ENCODE results near the gene PRELP.

DNA sequence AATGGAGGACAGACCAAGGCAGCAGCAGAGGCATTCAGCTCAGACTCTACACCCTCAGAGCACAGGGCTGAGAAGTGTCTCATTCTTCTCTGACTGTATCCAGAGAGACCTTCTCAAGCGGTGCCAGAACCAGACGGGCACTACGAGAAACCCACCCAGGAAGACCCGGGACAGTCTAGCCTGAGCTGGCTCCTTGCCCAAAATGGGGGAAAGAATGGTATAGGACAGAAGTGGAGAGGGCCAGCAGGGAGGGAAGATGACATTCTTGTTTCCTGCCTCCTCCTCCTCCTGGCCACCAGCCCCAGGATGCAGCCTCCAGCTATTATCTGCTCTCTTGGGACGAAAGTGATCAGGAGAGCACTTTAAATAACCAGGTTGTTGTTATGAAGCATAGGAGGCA, 22.6 kb upstream of the PRELP start:
- TF ChIP-seq, protein P1, sequence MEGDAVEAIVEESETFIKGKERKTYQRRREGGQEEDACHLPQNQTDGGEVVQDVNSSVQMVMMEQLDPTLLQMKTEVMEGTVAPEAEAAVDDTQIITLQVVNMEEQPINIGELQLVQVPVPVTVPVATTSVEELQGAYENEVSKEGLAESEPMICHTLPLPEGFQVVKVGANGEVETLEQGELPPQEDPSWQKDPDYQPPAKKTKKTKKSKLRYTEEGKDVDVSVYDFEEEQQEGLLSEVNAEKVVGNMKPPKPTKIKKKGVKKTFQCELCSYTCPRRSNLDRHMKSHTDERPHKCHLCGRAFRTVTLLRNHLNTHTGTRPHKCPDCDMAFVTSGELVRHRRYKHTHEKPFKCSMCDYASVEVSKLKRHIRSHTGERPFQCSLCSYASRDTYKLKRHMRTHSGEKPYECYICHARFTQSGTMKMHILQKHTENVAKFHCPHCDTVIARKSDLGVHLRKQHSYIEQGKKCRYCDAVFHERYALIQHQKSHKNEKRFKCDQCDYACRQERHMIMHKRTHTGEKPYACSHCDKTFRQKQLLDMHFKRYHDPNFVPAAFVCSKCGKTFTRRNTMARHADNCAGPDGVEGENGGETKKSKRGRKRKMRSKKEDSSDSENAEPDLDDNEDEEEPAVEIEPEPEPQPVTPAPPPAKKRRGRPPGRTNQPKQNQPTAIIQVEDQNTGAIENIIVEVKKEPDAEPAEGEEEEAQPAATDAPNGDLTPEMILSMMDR (IDR thresholded peaks at IDR 0.05): no peak
- TF ChIP-seq POLR2A (IDR thresholded peaks at IDR 0.05): no peak
